C4-2B (cell line): ENCODE data around the gene SCLY.
"Not testable (repeated sequence)": the region's sequence is repeated elsewhere in the genome, so short reads cannot be mapped to it uniquely, and the experiment has no call there.

Experiments used
- CTCF ChIP-seq: fragments of 450-650 bp; conservative IDR thresholded peaks from 2 replicates; pipeline ENCODE4 v1.5.1; 2017; ENCODE audit warnings: mild to moderate bottlenecking
- ZFX ChIP-seq: fragments of 450-650 bp; IDR thresholded peaks from 2 replicates; pipeline ENCODE4 v1.6.1; 2017

- TF ChIP-seq CTCF, ZFX: not testable (repeated sequence)
Measured at GRCh38 chr2:238115709-238116108, 54.9 kb downstream of the SCLY start.
